Midbrain (tissue), 1 donor: ENCODE results near the gene LRRC47.

ENCODE experiments used
- DNase-seq: peaks from one replicate; lab custom pipeline; 2025; lab: John Stamatoyannopoulos, UW

LRRC47 gene

GRCh38 chr1:3732434-3733093, 63.7 kb downstream of the LRRC47 start:
- DNase-seq = no peak

- peak; percentile 27 for DNase-seq
Observed at GRCh38 chr1:3731583-3732433, 64.5 kb downstream of the LRRC47 start.

- DNase-seq = no peak
Observed at GRCh38 chr1:3730543-3731247, 65.6 kb downstream of the LRRC47 start.

- no peak for DNase-seq
Observed at GRCh38 chr1:3729594-3730542, 66.4 kb downstream of the LRRC47 start.
